MM.1S (cell line): ENCODE measurements around the gene EAF1.

Experiments
- DNase-seq: peaks from one replicate; pipeline ENCODE4 v3.0.0-alpha.2; 2015
- H2AFZ ChIP-seq: fragments of 300-600 bp; sonication (generic); 2 replicates; pipeline ENCODE4 v1.6.0; 2016; ENCODE audit warnings: antibody characterized with exemption, low read length
- H3F3A ChIP-seq: fragments of 300-600 bp; sonication (generic); 2 replicates; pipeline ENCODE4 v1.6.1; 2016; ENCODE audit warnings: mild to moderate bottlenecking, antibody characterized with exemption, low read length, moderate library complexity, mixed read lengths; ENCODE audit not compliant: insufficient read depth
- H3K27ac ChIP-seq: fragments of 300-600 bp; sonication (generic); 2 replicates; pipeline ENCODE4 v1.5.1; 2016; ENCODE audit warnings: mild to moderate bottlenecking, low read length
- H3K27me3 ChIP-seq: fragments of 300-600 bp; sonication (generic); replicated peaks from 2 replicates; pipeline ENCODE4 v1.6.0; 2016; ENCODE audit warnings: low read length; ENCODE audit not compliant: insufficient read depth
- H3K36me3 ChIP-seq: fragments of 300-600 bp; sonication (generic); replicated peaks from 2 replicates; pipeline ENCODE4 v1.6.1; 2016; ENCODE audit warnings: mild to moderate bottlenecking, low read length, mixed read lengths; ENCODE audit not compliant: insufficient read depth
- H3K4me1 ChIP-seq: fragments of 300-600 bp; sonication (generic); 2 replicates; pipeline ENCODE4 v1.6.1; 2016; ENCODE audit warnings: low read length, mixed read lengths
- H3K4me2 ChIP-seq: fragments of 300-600 bp; sonication (generic); 2 replicates; pipeline ENCODE4 v1.6.0; 2016; ENCODE audit warnings: low read depth, low read length
- H3K4me3 ChIP-seq: fragments of 300-600 bp; sonication (generic); 2 replicates; pipeline ENCODE4 v1.5.1; 2016; ENCODE audit warnings: low read length, mixed read lengths
- H3K79me2 ChIP-seq: fragments of 300-600 bp; sonication (generic); 2 replicates; pipeline ENCODE4 v1.6.1; 2016; ENCODE audit warnings: mixed run types, low read length, mixed read lengths
- H3K9ac ChIP-seq: fragments of 300-600 bp; sonication (generic); 2 replicates; pipeline ENCODE4 v1.6.1; 2016; ENCODE audit warnings: low read length, mixed read lengths
- H3K9me2 ChIP-seq: fragments of 300-600 bp; sonication (generic); replicated peaks from 2 replicates; pipeline ENCODE4 v1.6.1; 2016; ENCODE audit warnings: mild to moderate bottlenecking, low read length, mixed read lengths; ENCODE audit not compliant: insufficient read depth
- H3K9me3 ChIP-seq: fragments of 300-600 bp; sonication (generic); replicated peaks from 2 replicates; pipeline ENCODE4 v1.6.1; 2016; ENCODE audit warnings: mild to moderate bottlenecking, low read length, mixed read lengths; ENCODE audit not compliant: insufficient read depth
- H4K20me1 ChIP-seq: fragments of 300-600 bp; sonication (generic); 2 replicates; pipeline ENCODE4 v1.6.1; 2016; ENCODE audit warnings: mild to moderate bottlenecking, low read length, moderate library complexity, mixed read lengths; ENCODE audit not compliant: insufficient read depth
- EZH2 ChIP-seq: fragments of 300-600 bp; sonication (generic); optimal IDR thresholded peaks from 2 replicates; pipeline ENCODE3; 2017; ENCODE audit warnings: low read depth, mild to moderate bottlenecking, antibody characterized with exemption, low read length, mixed read lengths
- EZH2phosphoT487 ChIP-seq: fragments of 300-600 bp; sonication (generic); IDR thresholded peaks from 2 replicates; pipeline ENCODE4 v1.6.1; 2018; ENCODE audit warnings: antibody characterized with exemption, low read length
- TF ChIP-seq, protein P1 (sequence below): fragments of 300-600 bp; sonication (generic); IDR thresholded peaks from 2 replicates; pipeline ENCODE4 v1.5.1; 2016; ENCODE audit warnings: antibody characterized with exemption, low read length, mixed read lengths

EAF1 gene

DNA sequence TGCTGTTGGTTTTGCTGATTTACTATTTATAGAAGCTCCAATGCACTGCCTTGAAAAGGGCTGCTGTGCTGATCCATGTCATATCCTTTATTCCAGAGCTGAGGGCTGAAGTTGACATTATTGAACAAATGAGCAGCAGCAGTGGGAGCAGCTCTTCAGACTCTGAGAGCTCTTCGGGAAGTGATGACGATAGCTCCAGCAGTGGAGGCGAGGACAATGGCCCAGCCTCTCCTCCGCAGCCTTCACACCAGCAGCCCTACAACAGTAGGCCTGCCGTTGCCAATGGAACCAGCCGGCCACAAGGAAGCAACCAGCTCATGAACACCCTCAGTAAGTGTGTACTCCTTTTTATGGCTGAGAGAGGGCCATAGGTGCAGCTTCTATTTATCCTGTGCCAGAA lies 8.8 kb downstream of the EAF1 start:
- TF ChIP-seq, protein P1, sequence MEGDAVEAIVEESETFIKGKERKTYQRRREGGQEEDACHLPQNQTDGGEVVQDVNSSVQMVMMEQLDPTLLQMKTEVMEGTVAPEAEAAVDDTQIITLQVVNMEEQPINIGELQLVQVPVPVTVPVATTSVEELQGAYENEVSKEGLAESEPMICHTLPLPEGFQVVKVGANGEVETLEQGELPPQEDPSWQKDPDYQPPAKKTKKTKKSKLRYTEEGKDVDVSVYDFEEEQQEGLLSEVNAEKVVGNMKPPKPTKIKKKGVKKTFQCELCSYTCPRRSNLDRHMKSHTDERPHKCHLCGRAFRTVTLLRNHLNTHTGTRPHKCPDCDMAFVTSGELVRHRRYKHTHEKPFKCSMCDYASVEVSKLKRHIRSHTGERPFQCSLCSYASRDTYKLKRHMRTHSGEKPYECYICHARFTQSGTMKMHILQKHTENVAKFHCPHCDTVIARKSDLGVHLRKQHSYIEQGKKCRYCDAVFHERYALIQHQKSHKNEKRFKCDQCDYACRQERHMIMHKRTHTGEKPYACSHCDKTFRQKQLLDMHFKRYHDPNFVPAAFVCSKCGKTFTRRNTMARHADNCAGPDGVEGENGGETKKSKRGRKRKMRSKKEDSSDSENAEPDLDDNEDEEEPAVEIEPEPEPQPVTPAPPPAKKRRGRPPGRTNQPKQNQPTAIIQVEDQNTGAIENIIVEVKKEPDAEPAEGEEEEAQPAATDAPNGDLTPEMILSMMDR, result no peak
- TF ChIP-seq EZH2 (no peak), EZH2phosphoT487 (no peak)

DNA sequence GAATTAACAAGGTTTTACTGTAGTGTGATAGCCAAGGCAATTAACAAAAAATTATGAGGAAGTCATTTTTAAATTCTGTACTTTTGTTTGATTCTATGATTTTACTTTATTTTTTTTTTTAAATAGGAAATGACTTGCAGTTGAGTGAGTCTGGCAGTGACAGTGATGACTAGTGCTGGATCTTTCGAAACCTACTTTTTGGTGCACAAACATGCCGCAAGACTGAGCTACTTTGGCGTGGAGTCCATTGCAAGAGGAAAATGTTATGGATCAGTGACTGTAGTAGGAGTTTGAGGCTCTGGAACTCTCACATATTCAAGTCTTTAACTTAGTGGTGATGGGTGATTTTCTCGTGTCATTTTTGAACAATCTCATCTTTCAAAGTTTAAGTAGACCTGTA lies 11.6 kb downstream of the EAF1 start:
- H3K9ac ChIP-seq, result no peak overlapping the region
- TF ChIP-seq EZH2phosphoT487, result no peak
- TF ChIP-seq EZH2, result no peak
- TF ChIP-seq, protein P1, result no peak

More for the DNA sequence above, 8.8 kb downstream of the EAF1 start:
- Histone ChIP-seq H3F3A (no peaks in the 10 kb centered on the region), H3K79me2 (peaks cover 2% of the 10 kb centered on the region), H2AFZ (no peak overlapping the region), H3K4me3 (no peak overlapping the region), H4K20me1 (no peaks in the 10 kb centered on the region), H3K9me3 (no peaks in the 10 kb centered on the region), H3K27me3 (no peaks in the 10 kb centered on the region), H3K27ac (no peak overlapping the region), H3K36me3 (peaks cover 7% of the 10 kb centered on the region; the same call in 1 of the 2 replicates), H3K4me2 (no peak overlapping the region), H3K9me2 (no peaks in the 10 kb centered on the region), H3K9ac (no peak overlapping the region), H3K4me1 (no peaks in the 10 kb centered on the region)
- no peak for DNase-seq

DNA sequence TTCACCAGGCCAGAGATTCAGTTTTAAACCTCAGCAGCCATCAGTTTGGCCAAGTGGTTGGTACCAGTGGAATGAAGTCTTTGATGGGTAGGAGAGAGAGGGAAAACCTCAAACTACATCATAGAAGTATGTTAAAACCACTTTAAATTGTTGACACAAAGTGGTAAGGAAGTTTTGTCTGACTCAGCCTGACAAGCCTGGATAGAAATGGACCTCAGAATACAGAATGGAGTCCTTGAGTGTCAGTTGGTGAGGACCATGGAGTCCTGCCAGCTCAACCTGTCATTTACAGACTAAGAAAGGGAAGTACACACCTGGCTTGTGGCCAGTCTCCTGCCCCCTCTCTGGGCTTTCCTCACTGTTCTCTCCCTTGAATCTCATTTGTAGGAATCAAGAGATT lies 12.1 kb downstream of the EAF1 start:
- Histone ChIP-seq H4K20me1 (no peaks in the 10 kb centered on the region), H3K9ac (no peak overlapping the region), H3K27me3 (no peaks in the 10 kb centered on the region), H3K4me1 (no peaks in the 10 kb centered on the region), H3F3A (no peaks in the 10 kb centered on the region), H3K4me2 (no peak overlapping the region), H3K79me2 (no peaks in the 10 kb centered on the region), H3K9me3 (no peaks in the 10 kb centered on the region), H2AFZ (no peak overlapping the region), H3K36me3 (peaks cover 7% of the 10 kb centered on the region; the same call in 1 of the 2 replicates), H3K27ac (no peak overlapping the region), H3K4me3 (no peak overlapping the region), H3K9me2 (no peaks in the 10 kb centered on the region)
- no peak for DNase-seq
- TF ChIP-seq, protein P1, result no peak
- no peak for TF ChIP-seq EZH2phosphoT487
- no peak for TF ChIP-seq EZH2

More for the DNA sequence above, 11.6 kb downstream of the EAF1 start:
- Histone ChIP-seq H3K9me3 (no peaks in the 10 kb centered on the region), H3K9me2 (no peaks in the 10 kb centered on the region), H3K79me2 (no peaks in the 10 kb centered on the region), H3K4me1 (no peaks in the 10 kb centered on the region), H3K36me3 (peaks cover 7% of the 10 kb centered on the region; the same call in 1 of the 2 replicates), H3K27ac (no peak overlapping the region), H2AFZ (no peak overlapping the region), H4K20me1 (no peaks in the 10 kb centered on the region), H3K4me3 (no peak overlapping the region), H3K4me2 (no peak overlapping the region), H3K27me3 (no peaks in the 10 kb centered on the region), H3F3A (no peaks in the 10 kb centered on the region)
- no peak for DNase-seq
